Keratinocyte (primary cell): ENCODE results near the gene STX16. TPM values are rescaled to one million over a fixed set of nuclear protein-coding genes. Genes with fewer than 3 reads are reported as not detected.
"Not testable (repeated sequence)": the region's sequence is repeated elsewhere in the genome, so short reads cannot be mapped to it uniquely, and the experiment has no call there.

ENCODE experiments used
- DNase-seq: peaks from one replicate; pipeline ENCODE4 v3.0.0-alpha.2; 2011; ENCODE audit warnings: low read depth, missing footprints, low spot score
- FAIRE-seq: peaks from 2 replicates; lab custom pipeline; 2011; peaks lifted over from hg19 to GRCh38; lab: Jason Lieb, UNC
- H2AFZ ChIP-seq: 2 replicates; pipeline ENCODE4 v1.6.0; 2012; ENCODE audit warnings: low read length, control low read depth, inconsistent platforms; ENCODE audit not compliant: control insufficient read depth
- H3K27ac ChIP-seq: 2 replicates; pipeline ENCODE4 v1.5.1; 2011; ENCODE audit warnings: low read length; ENCODE audit not compliant: control insufficient read depth, insufficient read depth
- H3K27me3 ChIP-seq: 3 replicates; pipeline ENCODE4 v1.6.0; 2011; ENCODE audit warnings: low read length; ENCODE audit not compliant: control insufficient read depth, insufficient read depth; ENCODE audit errors: extremely low read depth
- H3K36me3 ChIP-seq, 2 experiments: 2 replicates in 1 of 2; 3 replicates in 1 of 2; pipeline ENCODE4 v1.5.1; 2011; ENCODE audit warnings: low read length in 2 of 2, mild to moderate bottlenecking in 1 of 2; ENCODE audit not compliant: control insufficient read depth in 2 of 2, insufficient read depth in 2 of 2; ENCODE audit errors: extremely low read depth in 1 of 2
- H3K4me1 ChIP-seq: 3 replicates; pipeline ENCODE4 v1.5.1; 2011; ENCODE audit warnings: low read length; ENCODE audit not compliant: control insufficient read depth, insufficient read depth; ENCODE audit errors: extremely low read depth
- H3K4me2 ChIP-seq: 3 replicates; pipeline ENCODE4 v1.6.0; 2011; ENCODE audit warnings: low read depth, low read length; ENCODE audit not compliant: control insufficient read depth, insufficient read depth; ENCODE audit errors: extremely low read depth
- H3K4me3 ChIP-seq, 3 experiments: fragments of 200-600 bp in 1 of 3; sonication (generic) in 1 of 3; 2 replicates in 2 of 3; 3 replicates in 1 of 3; pipeline ENCODE4 v1.5.1; 2011 to 2016; ENCODE audit warnings: low read length in 3 of 3, mild to moderate bottlenecking in 3 of 3, control low read depth in 2 of 3, inconsistent platforms in 1 of 3, low read depth in 1 of 3, mixed read lengths in 1 of 3, mixed run types in 1 of 3, moderate library complexity in 1 of 3; ENCODE audit not compliant: control insufficient read depth in 2 of 3, insufficient read depth in 2 of 3; ENCODE audit errors: extremely low read depth in 1 of 3
- H3K79me2 ChIP-seq: 2 replicates; pipeline ENCODE4 v1.6.0; 2012; ENCODE audit warnings: low read length; ENCODE audit not compliant: control insufficient read depth, insufficient read depth
- H3K9ac ChIP-seq: 3 replicates; pipeline ENCODE4 v1.6.0; 2011; ENCODE audit warnings: low read length; ENCODE audit not compliant: control insufficient read depth, insufficient read depth; ENCODE audit errors: extremely low read depth
- H3K9me1 ChIP-seq: 3 replicates; pipeline ENCODE4 v1.6.0; 2011; ENCODE audit warnings: low read length; ENCODE audit not compliant: control insufficient read depth, insufficient read depth; ENCODE audit errors: extremely low read depth
- H3K9me3 ChIP-seq: 2 replicates; pipeline ENCODE4 v1.5.1; 2012; ENCODE audit warnings: low read depth, low read length; ENCODE audit not compliant: control insufficient read depth
- H4K20me1 ChIP-seq: 3 replicates; pipeline ENCODE4 v1.6.0; 2011; ENCODE audit warnings: low read length; ENCODE audit not compliant: control insufficient read depth, insufficient read depth; ENCODE audit errors: extremely low read depth
- CTCF ChIP-seq, 3 experiments: IDR thresholded peaks in 1 of 3; conservative IDR thresholded peaks in 1 of 3; optimal IDR thresholded peaks in 1 of 3; 2 replicates in 2 of 3; 3 replicates in 1 of 3; pipeline versions ENCODE3 to v1.5.1; 2011; ENCODE audit warnings: low read length in 3 of 3, mild to moderate bottlenecking in 3 of 3, moderate library complexity in 2 of 3, control low read depth in 1 of 3, inconsistent platforms in 1 of 3; ENCODE audit not compliant: insufficient read depth in 2 of 3; ENCODE audit errors: extremely low read depth in 1 of 3
- EZH2 ChIP-seq: IDR thresholded peaks from one replicate; pipeline ENCODE4 v1.6.1; 2012; ENCODE audit warnings: inconsistent platforms, mild to moderate bottlenecking, low read length, moderate library complexity
- dilution Hi-C: fragments of 300-500 bp; cut with MboI; formaldehyde crosslinking; loops from one replicate; pipeline ENCODE4 v1.7.0; 2020; ENCODE audit warnings: low sequenced_read_pairs; ENCODE audit not compliant: extremely low pct_ligation_motif_present
- polyA plus RNA-seq, 5 experiments: library from polyadenylated mRNA; depleted of rRNA in 3 of 5; stranded (reverse) in 3 of 5; stranded (forward) in 1 of 5; unstranded in 1 of 5; fragments of >200 nt; gene quantifications; 1 replicate in 1 of 5; 2 replicates in 3 of 5; 3 replicates in 1 of 5; pipeline versions ENCODE4 v1.2.1 to v1.2.3, GENCODE V29; 2011 to 2012; ENCODE audit warnings: missing spikeins in 2 of 5, low read depth in 1 of 5, low replicate concordance in 1 of 5

Gene STX16
- polyA plus RNA-seq, 1 donor (not counting 4 experiments of a cell fraction or from before 2014, with no cell fraction given), result 69.7 TPM

- no peak overlapping the region for H3K4me2 ChIP-seq
- H3K4me3 ChIP-seq, result no peak overlapping the region
- H4K20me1 ChIP-seq, result no peaks in the 10 kb centered on the region
- H3K9me1 ChIP-seq, result peaks cover 3% of the 10 kb centered on the region
- H3K9ac ChIP-seq, result no peak overlapping the region
- peaks cover 18% of the 10 kb centered on the region for H3K27me3 ChIP-seq
- peaks cover 13% of the 10 kb centered on the region for H3K4me1 ChIP-seq
- no peak overlapping the region for H3K27ac ChIP-seq
- H3K9me3 ChIP-seq, result no peaks in the 10 kb centered on the region
- no peak overlapping the region for H2AFZ ChIP-seq
- no peak for DNase-seq
- dilution Hi-C loops, result no loop called here
- FAIRE-seq, result no peak
- no peaks in the 10 kb centered on the region for H3K79me2 ChIP-seq
- no peak for TF ChIP-seq CTCF (optimal IDR thresholded peaks at IDR 0.05 in 1 of 3, IDR thresholded peaks at IDR 0.05 in 1 of 3, conservative IDR thresholded peaks at IDR 0.05 in 1 of 3; ENCODE audit: extremely low read depth in 1 of 3, insufficient read depth in 2 of 3, low read length in 3 of 3)
- TF ChIP-seq EZH2, result no peak
- H3K36me3 ChIP-seq, result no peaks in the 10 kb centered on the region
Measured at GRCh38 chr20:58642441-58642840, 8.6 kb upstream of the STX16 start.

- H3K4me2 ChIP-seq, H3K9me1 ChIP-seq, H3K79me2 ChIP-seq, H3K9me3 ChIP-seq, H3K9ac ChIP-seq, dilution Hi-C loops, H4K20me1 ChIP-seq, H3K27ac ChIP-seq, H3K4me3 ChIP-seq, DNase-seq, FAIRE-seq, H3K36me3 ChIP-seq, H2AFZ ChIP-seq: not testable (repeated sequence)
- H3K4me1 ChIP-seq, result peaks cover 13% of the 10 kb centered on the region
- H3K27me3 ChIP-seq, result peaks cover 18% of the 10 kb centered on the region
Measured at GRCh38 chr20:58642896-58643295, 8.2 kb upstream of the STX16 start.

GRCh38 chr20:58645412-58645968 lies 5.6 kb upstream of the STX16 start:
- DNase-seq (no peak), FAIRE-seq (peak; percentile 87)
- H3K9ac ChIP-seq, result no peak overlapping the region
- no peaks in the 10 kb centered on the region for H4K20me1 ChIP-seq
- H2AFZ ChIP-seq, result no peak overlapping the region
- no peaks in the 10 kb centered on the region for H3K27me3 ChIP-seq
- H3K27ac ChIP-seq, result no peak overlapping the region
- H3K36me3 ChIP-seq, result no peaks in the 10 kb centered on the region
- no peak overlapping the region for H3K4me3 ChIP-seq
- H3K79me2 ChIP-seq, result no peaks in the 10 kb centered on the region
- H3K9me3 ChIP-seq, result no peaks in the 10 kb centered on the region
- peaks cover 3% of the 10 kb centered on the region for H3K9me1 ChIP-seq
- dilution Hi-C loops, result no loop called here
- TF ChIP-seq EZH2, result no peak
- H3K4me1 ChIP-seq, result peaks cover 13% of the 10 kb centered on the region
- peak overlapping the region; percentile 11 for H3K4me2 ChIP-seq
